Embryonic facial prominence (tissue), 1 donor: ENCODE results near the gene CLASP1.
"Not testable (repeated sequence)": the region's sequence is repeated elsewhere in the genome, so short reads cannot be mapped to it uniquely, and the experiment has no call there.

Source experiments
- DNase-seq: peaks from one replicate; pipeline ENCODE4 v3.0.0-alpha.2; 2016; ENCODE audit errors: extremely low spot score

Gene CLASP1

GRCh38 chr2:121649149-121649595 lies at the start of gene CLASP1:
CLASP1 (minus strand) TSS chr2:121649462; CDS start chr2:121605895, 43,567 bp downstream.
- no peak for DNase-seq

- no peak for DNase-seq
These were observed 49.2 kb upstream of the CLASP1 start for GRCh38 chr2:121698318-121698930.

- no peak for DNase-seq
These were observed 47.9 kb upstream of the CLASP1 start for GRCh38 chr2:121697108-121697631.

GRCh38 chr2:121696410-121696930 lies 47.2 kb upstream of the CLASP1 start:
- no peak for DNase-seq

- DNase-seq = no peak
These were observed 45.8 kb upstream of the CLASP1 start for GRCh38 chr2:121695171-121695451.

- no peak for DNase-seq
These were observed 45.3 kb upstream of the CLASP1 start for GRCh38 chr2:121694398-121695170.

GRCh38 chr2:121690572-121690971 lies 41.3 kb upstream of the CLASP1 start:
- not testable (repeated sequence) for DNase-seq

GRCh38 chr2:121690095-121690494 lies 40.8 kb upstream of the CLASP1 start:
- DNase-seq = no peak

GRCh38 chr2:121689356-121689755 lies 40.1 kb upstream of the CLASP1 start:
- DNase-seq = no peak

GRCh38 chr2:121688820-121689219 lies 39.6 kb upstream of the CLASP1 start:
- DNase-seq = no peak

- no peak for DNase-seq
These were observed 37.6 kb upstream of the CLASP1 start for GRCh38 chr2:121686902-121687301.

- DNase-seq = no peak
These were observed 37.0 kb upstream of the CLASP1 start for GRCh38 chr2:121686218-121686617.

- DNase-seq = no peak
These were observed 33.4 kb upstream of the CLASP1 start for GRCh38 chr2:121682396-121683298.

GRCh38 chr2:121677855-121678254 lies 28.6 kb upstream of the CLASP1 start:
- no peak for DNase-seq

GRCh38 chr2:121671621-121672020 lies 22.4 kb upstream of the CLASP1 start:
- DNase-seq = not testable (repeated sequence)

GRCh38 chr2:121670181-121670580 lies 20.9 kb upstream of the CLASP1 start:
- DNase-seq = no peak

GRCh38 chr2:121667618-121668017 lies 18.4 kb upstream of the CLASP1 start:
- no peak for DNase-seq

- DNase-seq = no peak
These were observed 16.8 kb upstream of the CLASP1 start for GRCh38 chr2:121666042-121666441.

- DNase-seq = no peak
These were observed 16.2 kb upstream of the CLASP1 start for GRCh38 chr2:121665504-121665903.

- no peak for DNase-seq
These were observed 15.5 kb upstream of the CLASP1 start for GRCh38 chr2:121664713-121665112.

- DNase-seq = no peak
These were observed 14.8 kb upstream of the CLASP1 start for GRCh38 chr2:121664086-121664485.

- DNase-seq = no peak
These were observed 14.2 kb upstream of the CLASP1 start for GRCh38 chr2:121663434-121663833.
